Activated naive CD4-positive, alpha-beta T cell treated with anti-CD3 and anti-CD28 coated beads for 36 hours (primary cell): ENCODE data around the gene IFNG. TPM values are rescaled to one million over a fixed set of nuclear protein-coding genes. Genes with fewer than 3 reads are reported as not detected.
A peak's percentile ranks its signal among the peaks of the same experiment; 100 is the strongest.

ENCODE experiments used
- CTCF ChIA-PET: fragments of 350-600 bp; sonication (Branson Sonifier 250); formaldehyde crosslinking; loops from one replicate; lab custom pipeline; 2021; ENCODE audit warnings: antibody characterized with exemption; lab: Charles Lee
- DNase-seq: peaks from one replicate; pipeline ENCODE4 v3.0.0-alpha.2; 2020
- H3K27ac Mint-ChIP-seq: one replicate; pipeline ENCODE4 v1.8.0; 2021; ENCODE audit warnings: mild to moderate bottlenecking, mixed read lengths
- H3K27me3 Mint-ChIP-seq: one replicate; pipeline ENCODE4 v1.8.0; 2021; ENCODE audit warnings: low read depth, mixed read lengths
- H3K36me3 Mint-ChIP-seq: one replicate; pipeline ENCODE4 v1.8.0; 2021; ENCODE audit warnings: low read depth, mixed read lengths
- H3K4me1 Mint-ChIP-seq: one replicate; pipeline ENCODE4 v1.8.0; 2021; ENCODE audit warnings: low read depth, mixed read lengths
- H3K4me3 Mint-ChIP-seq: one replicate; pipeline ENCODE4 v1.8.0; 2021; ENCODE audit warnings: mild to moderate bottlenecking, moderate library complexity, mixed read lengths
- H3K9me3 Mint-ChIP-seq: one replicate; pipeline ENCODE4 v1.8.0; 2021; ENCODE audit warnings: mixed read lengths
- intact Hi-C: fragments of 100-400 bp; cut with micrococcal nuclease; formaldehyde crosslinking; loops from one replicate; pipeline ENCODE4 v1.15.1; 2023
- total RNA-seq, 2 experiments: library from RNA; stranded (reverse); gene quantifications; one replicate each; pipeline ENCODE4 v1.2.3, GENCODE V29; 2021

IFNG gene
- total RNA-seq, 2 experiments from 2014 or later = 48.8 to 49.1 TPM

- peaks cover 38% of the 10 kb centered on the region for H3K4me1 Mint-ChIP-seq
- no peaks in the 10 kb centered on the region for H3K9me3 Mint-ChIP-seq
- H3K36me3 Mint-ChIP-seq = no peaks in the 10 kb centered on the region
- intact Hi-C loops = loop anchor here (5.0 kb wide), 1 partner anchor 252 kb away; no protein-coding TSS in a partner anchor
- CTCF ChIA-PET = interaction anchor here (1.1 to 6.1 kb wide), 2 partner anchors 8 to 43 kb away, joined by 6 to 88 read pairs; partner anchors contain the start of gene IFNG
- H3K27me3 Mint-ChIP-seq = no peaks in the 10 kb centered on the region
- H3K27ac Mint-ChIP-seq = no peak overlapping the region
- H3K4me3 Mint-ChIP-seq = no peak overlapping the region
- no peak for DNase-seq
Observed at GRCh38 chr12:68115281-68115680, 44.3 kb downstream of the IFNG start.

- Mint-ChIP-seq H3K4me1 (peaks cover 31% of the 10 kb centered on the region), H3K9me3 (no peaks in the 10 kb centered on the region), H3K36me3 (no peaks in the 10 kb centered on the region), H3K27me3 (no peaks in the 10 kb centered on the region), H3K27ac (no peak overlapping the region), H3K4me3 (no peak overlapping the region)
- intact Hi-C loops = loop anchor here (5.0 kb wide), 1 partner anchor 253 kb away; no protein-coding TSS in a partner anchor
- no peak for DNase-seq
- CTCF ChIA-PET = interaction anchor here (0.5 to 6.1 kb wide), 6 partner anchors 9 to 495 kb away, joined by 3 to 88 read pairs (median 4); partner anchors contain the start of gene IFNG
Observed at GRCh38 chr12:68114606-68115005, 44.9 kb downstream of the IFNG start.

GRCh38 chr12:68113644-68114043, 45.9 kb downstream of the IFNG start:
- no peak overlapping the region for H3K27ac Mint-ChIP-seq
- intact Hi-C loops = loop anchor here (1.0 kb wide), 1 partner anchor 45 kb away; no protein-coding TSS in a partner anchor
- H3K36me3 Mint-ChIP-seq = no peaks in the 10 kb centered on the region
- peaks cover 26% of the 10 kb centered on the region for H3K4me1 Mint-ChIP-seq
- H3K9me3 Mint-ChIP-seq = no peaks in the 10 kb centered on the region
- peak; percentile 55 for DNase-seq
- CTCF ChIA-PET = interaction anchor here (0.6 to 6.1 kb wide), 9 partner anchors 9 to 81 kb away, joined by 3 to 88 read pairs (median 4); partner anchors contain the start of gene IFNG
- no peak overlapping the region for H3K4me3 Mint-ChIP-seq
- no peaks in the 10 kb centered on the region for H3K27me3 Mint-ChIP-seq

GRCh38 chr12:68111995-68112394, 47.5 kb downstream of the IFNG start:
- H3K4me1 Mint-ChIP-seq = peaks cover 11% of the 10 kb centered on the region
- no peaks in the 10 kb centered on the region for H3K36me3 Mint-ChIP-seq
- DNase-seq = no peak
- intact Hi-C loops = no loop called here
- no peaks in the 10 kb centered on the region for H3K9me3 Mint-ChIP-seq
- H3K4me3 Mint-ChIP-seq = no peak overlapping the region
- CTCF ChIA-PET = interaction anchor here (1.4 to 6.1 kb wide), 3 partner anchors 37 to 72 kb away, joined by 3 to 88 read pairs (median 9); partner anchors contain the start of gene IFNG
- H3K27me3 Mint-ChIP-seq = no peaks in the 10 kb centered on the region
- H3K27ac Mint-ChIP-seq = no peak overlapping the region

- CTCF ChIA-PET = interaction anchor here (1.0 to 1.2 kb wide), 2 partner anchors 41 to 49 kb away, joined by 4 to 5 read pairs; no protein-coding TSS in a partner anchor
- intact Hi-C loops = loop anchor here (2.0 kb wide), 1 partner anchor 13 kb away; no protein-coding TSS in a partner anchor
- Mint-ChIP-seq H3K4me1 (peaks cover 8% of the 10 kb centered on the region), H3K4me3 (no peak overlapping the region), H3K36me3 (no peaks in the 10 kb centered on the region), H3K9me3 (no peaks in the 10 kb centered on the region), H3K27me3 (no peaks in the 10 kb centered on the region), H3K27ac (no peak overlapping the region)
- no peak for DNase-seq
Observed at GRCh38 chr12:68109444-68110217, 49.9 kb downstream of the IFNG start.

GRCh38 chr12:68109001-68109400, 50.5 kb downstream of the IFNG start:
- intact Hi-C loops = loop anchor here (2.0 kb wide), 1 partner anchor 14 kb away; no protein-coding TSS in a partner anchor
- CTCF ChIA-PET = interaction anchor here (1.2 to 1.3 kb wide), 2 partner anchors 40 to 49 kb away, joined by 3 to 4 read pairs; no protein-coding TSS in a partner anchor
- Mint-ChIP-seq H3K27ac (no peak overlapping the region), H3K36me3 (no peaks in the 10 kb centered on the region), H3K9me3 (no peaks in the 10 kb centered on the region), H3K27me3 (no peaks in the 10 kb centered on the region), H3K4me1 (peaks cover 8% of the 10 kb centered on the region), H3K4me3 (no peak overlapping the region)
- no peak for DNase-seq

- Mint-ChIP-seq H3K4me1 (no peaks in the 10 kb centered on the region), H3K27me3 (peaks cover 3% of the 10 kb centered on the region), H3K4me3 (no peak overlapping the region), H3K36me3 (no peaks in the 10 kb centered on the region), H3K27ac (no peak overlapping the region), H3K9me3 (no peaks in the 10 kb centered on the region)
- intact Hi-C loops = no loop called here
- DNase-seq = no peak
- CTCF ChIA-PET = no interaction called here
Observed at GRCh38 chr12:68106660-68107059, 52.9 kb downstream of the IFNG start.

GRCh38 chr12:68106160-68106559, 53.4 kb downstream of the IFNG start:
- H3K4me3 Mint-ChIP-seq = no peak overlapping the region
- no peaks in the 10 kb centered on the region for H3K4me1 Mint-ChIP-seq
- H3K27me3 Mint-ChIP-seq = peaks cover 3% of the 10 kb centered on the region
- H3K36me3 Mint-ChIP-seq = no peaks in the 10 kb centered on the region
- H3K9me3 Mint-ChIP-seq = no peaks in the 10 kb centered on the region
- CTCF ChIA-PET = interaction anchor here (0.7 kb wide), 1 partner anchor 30 kb away, joined by 3 read pairs; no protein-coding TSS in a partner anchor
- intact Hi-C loops = no loop called here
- no peak for DNase-seq
- H3K27ac Mint-ChIP-seq = no peak overlapping the region

Other genes starting within 250 kb of the IFNG start
- gene IFNG-AS1, start 170.3 kb downstream of the IFNG start, total RNA-seq = 1 to 10 TPM; 1.2 TPM
- gene IL26, start 66.1 kb upstream of the IFNG start, total RNA-seq = under 1 TPM; 0.33 to 0.42 TPM
- under 1 TPM in 1 of 2 experiments, not detected in 1; 0.26 TPM for gene IL22, start 93.9 kb upstream of the IFNG start, total RNA-seq
- gene MDM1, start 172.6 kb upstream of the IFNG start, total RNA-seq = 10 to 100 TPM; 16.5 to 20.8 TPM